ENCODE data around the gene SSTR3. TPM values are rescaled to one million over a fixed set of nuclear protein-coding genes. Genes with fewer than 3 reads are reported as not detected.

The SSTR3 gene
- total and polyA plus RNA-seq, 2 of the 13 experiments (the other 11 are each of a cell fraction or from before 2014, with no cell fraction given), result 0.08 to 0.64 TPM

DNA sequence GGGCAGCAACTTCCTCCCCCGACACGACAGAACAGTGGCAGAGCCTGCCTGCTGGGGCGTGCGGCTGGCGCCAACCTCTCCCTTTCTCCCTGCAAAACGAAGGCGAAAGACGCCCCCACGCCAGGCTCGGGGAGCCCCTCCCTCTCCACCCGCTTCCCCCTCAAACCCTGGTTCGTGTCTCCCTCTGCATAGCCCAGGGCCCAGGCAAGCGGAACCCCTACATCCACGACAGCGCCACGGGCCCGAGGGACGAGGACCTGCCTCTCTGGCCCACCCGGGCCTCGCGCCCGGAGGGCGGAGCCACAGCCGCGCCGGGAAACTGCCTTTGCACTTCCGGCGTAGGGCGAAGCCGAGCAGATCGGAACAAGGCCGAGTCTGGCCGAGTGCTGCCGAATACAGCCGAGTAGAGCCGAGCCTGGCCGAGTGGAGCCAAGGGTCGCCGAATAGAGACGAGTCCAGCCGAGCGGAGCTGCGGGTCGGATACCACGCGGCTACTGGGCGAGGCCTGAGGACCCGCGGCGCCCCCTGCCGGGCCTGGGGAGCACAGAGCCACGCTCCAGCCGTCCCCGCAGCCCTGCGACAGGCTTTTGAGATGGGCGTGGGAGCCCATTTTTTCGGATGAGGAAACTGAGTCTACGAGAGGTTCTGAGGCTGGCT lies 13.0 kb downstream of the SSTR3 start (continued):
- TF ChIP-seq, protein P1, sequence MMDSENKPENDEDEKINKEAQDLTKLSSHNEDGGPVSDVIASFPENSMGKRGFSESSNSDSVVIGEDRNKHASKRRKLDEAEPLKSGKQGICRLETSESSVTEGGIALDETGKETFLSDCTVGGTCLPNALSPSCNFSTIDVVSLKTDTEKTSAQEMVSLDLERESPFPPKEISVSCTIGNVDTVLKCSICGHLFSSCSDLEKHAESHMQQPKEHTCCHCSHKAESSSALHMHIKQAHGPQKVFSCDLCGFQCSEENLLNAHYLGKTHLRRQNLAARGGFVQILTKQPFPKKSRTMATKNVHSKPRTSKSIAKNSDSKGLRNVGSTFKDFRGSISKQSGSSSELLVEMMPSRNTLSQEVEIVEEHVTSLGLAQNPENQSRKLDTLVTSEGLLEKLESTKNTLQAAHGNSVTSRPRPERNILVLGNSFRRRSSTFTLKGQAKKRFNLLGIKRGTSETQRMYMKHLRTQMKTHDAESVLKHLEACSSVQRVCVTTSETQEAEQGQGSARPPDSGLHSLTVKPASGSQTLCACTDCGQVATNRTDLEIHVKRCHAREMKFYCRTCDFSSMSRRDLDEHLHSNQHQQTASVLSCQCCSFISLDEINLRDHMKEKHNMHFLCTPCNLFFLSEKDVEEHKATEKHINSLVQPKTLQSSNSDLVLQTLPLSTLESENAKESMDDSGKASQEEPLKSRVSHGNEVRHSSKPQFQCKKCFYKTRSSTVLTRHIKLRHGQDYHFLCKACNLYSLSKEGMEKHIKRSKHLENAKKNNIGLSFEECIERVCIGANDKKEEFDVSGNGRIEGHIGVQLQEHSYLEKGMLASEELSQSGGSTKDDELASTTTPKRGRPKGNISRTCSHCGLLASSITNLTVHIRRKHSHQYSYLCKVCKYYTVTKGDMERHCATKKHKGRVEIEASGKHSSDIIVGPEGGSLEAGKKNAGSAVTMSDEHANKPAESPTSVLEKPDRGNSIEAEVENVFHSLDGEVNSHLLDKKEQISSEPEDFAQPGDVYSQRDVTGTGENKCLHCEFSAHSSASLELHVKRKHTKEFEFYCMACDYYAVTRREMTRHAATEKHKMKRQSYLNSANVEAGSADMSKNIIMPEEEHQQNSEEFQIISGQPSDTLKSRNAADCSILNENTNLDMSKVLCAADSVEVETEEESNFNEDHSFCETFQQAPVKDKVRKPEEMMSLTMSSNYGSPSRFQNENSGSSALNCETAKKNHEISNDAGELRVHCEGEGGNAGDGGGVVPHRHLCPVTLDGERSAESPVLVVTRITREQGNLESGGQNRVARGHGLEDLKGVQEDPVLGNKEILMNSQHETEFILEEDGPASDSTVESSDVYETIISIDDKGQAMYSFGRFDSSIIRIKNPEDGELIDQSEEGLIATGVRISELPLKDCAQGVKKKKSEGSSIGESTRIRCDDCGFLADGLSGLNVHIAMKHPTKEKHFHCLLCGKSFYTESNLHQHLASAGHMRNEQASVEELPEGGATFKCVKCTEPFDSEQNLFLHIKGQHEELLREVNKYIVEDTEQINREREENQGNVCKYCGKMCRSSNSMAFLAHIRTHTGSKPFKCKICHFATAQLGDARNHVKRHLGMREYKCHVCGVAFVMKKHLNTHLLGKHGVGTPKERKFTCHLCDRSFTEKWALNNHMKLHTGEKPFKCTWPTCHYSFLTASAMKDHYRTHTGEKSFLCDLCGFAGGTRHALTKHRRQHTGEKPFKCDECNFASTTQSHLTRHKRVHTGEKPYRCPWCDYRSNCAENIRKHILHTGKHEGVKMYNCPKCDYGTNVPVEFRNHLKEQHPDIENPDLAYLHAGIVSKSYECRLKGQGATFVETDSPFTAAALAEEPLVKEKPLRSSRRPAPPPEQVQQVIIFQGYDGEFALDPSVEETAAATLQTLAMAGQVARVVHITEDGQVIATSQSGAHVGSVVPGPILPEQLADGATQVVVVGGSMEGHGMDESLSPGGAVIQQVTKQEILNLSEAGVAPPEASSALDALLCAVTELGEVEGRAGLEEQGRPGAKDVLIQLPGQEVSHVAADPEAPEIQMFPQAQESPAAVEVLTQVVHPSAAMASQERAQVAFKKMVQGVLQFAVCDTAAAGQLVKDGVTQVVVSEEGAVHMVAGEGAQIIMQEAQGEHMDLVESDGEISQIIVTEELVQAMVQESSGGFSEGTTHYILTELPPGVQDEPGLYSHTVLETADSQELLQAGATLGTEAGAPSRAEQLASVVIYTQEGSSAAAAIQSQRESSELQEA (CRISPR knock-in tag; IDR thresholded peaks at IDR 0.05; ENCODE audit: not compliant biosample characterization), result peak; percentile 84
- TF ChIP-seq, protein P2, sequence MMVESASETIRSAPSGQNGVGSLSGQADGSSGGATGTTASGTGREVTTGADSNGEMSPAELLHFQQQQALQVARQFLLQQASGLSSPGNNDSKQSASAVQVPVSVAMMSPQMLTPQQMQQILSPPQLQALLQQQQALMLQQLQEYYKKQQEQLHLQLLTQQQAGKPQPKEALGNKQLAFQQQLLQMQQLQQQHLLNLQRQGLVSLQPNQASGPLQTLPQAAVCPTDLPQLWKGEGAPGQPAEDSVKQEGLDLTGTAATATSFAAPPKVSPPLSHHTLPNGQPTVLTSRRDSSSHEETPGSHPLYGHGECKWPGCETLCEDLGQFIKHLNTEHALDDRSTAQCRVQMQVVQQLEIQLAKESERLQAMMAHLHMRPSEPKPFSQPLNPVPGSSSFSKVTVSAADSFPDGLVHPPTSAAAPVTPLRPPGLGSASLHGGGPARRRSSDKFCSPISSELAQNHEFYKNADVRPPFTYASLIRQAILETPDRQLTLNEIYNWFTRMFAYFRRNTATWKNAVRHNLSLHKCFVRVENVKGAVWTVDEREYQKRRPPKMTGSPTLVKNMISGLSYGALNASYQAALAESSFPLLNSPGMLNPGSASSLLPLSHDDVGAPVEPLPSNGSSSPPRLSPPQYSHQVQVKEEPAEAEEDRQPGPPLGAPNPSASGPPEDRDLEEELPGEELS (CRISPR knock-in tag; IDR thresholded peaks at IDR 0.05), result peak; percentile 19; the same call in 1 of the 2 replicates
- TF ChIP-seq KDM4B (CRISPR knock-in tag; IDR thresholded peaks at IDR 0.05), result no peak
- TF ChIP-seq POLR2A (IDR thresholded peaks at IDR 0.05; ENCODE audit: insufficient read depth in 1 of 2, low read depth in 2 of 2, low read length in 2 of 2), result peak; percentile 81 to 96
- TF ChIP-seq, protein P3, sequence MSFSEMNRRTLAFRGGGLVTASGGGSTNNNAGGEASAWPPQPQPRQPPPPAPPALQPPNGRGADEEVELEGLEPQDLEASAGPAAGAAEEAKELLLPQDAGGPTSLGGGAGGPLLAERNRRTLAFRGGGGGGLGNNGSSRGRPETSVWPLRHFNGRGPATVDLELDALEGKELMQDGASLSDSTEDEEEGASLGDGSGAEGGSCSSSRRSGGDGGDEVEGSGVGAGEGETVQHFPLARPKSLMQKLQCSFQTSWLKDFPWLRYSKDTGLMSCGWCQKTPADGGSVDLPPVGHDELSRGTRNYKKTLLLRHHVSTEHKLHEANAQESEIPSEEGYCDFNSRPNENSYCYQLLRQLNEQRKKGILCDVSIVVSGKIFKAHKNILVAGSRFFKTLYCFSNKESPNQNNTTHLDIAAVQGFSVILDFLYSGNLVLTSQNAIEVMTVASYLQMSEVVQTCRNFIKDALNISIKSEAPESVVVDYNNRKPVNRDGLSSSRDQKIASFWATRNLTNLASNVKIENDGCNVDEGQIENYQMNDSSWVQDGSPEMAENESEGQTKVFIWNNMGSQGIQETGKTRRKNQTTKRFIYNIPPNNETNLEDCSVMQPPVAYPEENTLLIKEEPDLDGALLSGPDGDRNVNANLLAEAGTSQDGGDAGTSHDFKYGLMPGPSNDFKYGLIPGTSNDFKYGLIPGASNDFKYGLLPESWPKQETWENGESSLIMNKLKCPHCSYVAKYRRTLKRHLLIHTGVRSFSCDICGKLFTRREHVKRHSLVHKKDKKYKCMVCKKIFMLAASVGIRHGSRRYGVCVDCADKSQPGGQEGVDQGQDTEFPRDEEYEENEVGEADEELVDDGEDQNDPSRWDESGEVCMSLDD (CRISPR knock-in tag; IDR thresholded peaks at IDR 0.05; ENCODE audit: borderline replicate concordance), result 0 out of 2 replicates have a peak, but pooled peaks have one; percentile 21
- TF ChIP-seq NFKB2 (CRISPR knock-in tag; IDR thresholded peaks at IDR 0.05; ENCODE audit: borderline replicate concordance), result peak; percentile 88
- TF ChIP-seq, protein P4, sequence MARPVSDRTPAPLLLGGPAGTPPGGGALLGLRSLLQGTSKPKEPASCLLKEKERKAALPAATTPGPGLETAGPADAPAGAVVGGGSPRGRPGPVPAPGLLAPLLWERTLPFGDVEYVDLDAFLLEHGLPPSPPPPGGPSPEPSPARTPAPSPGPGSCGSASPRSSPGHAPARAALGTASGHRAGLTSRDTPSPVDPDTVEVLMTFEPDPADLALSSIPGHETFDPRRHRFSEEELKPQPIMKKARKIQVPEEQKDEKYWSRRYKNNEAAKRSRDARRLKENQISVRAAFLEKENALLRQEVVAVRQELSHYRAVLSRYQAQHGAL (CRISPR knock-in tag; IDR thresholded peaks at IDR 0.05; ENCODE audit: not compliant biosample characterization), result peak; percentile 22
- peak; percentile 73 for TF ChIP-seq MED1 (CRISPR knock-in tag; IDR thresholded peaks at IDR 0.05)
- TF ChIP-seq ZNF564 (CRISPR knock-in tag; IDR thresholded peaks at IDR 0.05), result no peak
- 0 out of 2 replicates have a peak, but pooled peaks have one; percentile 23 for TF ChIP-seq CREB1 (IDR thresholded peaks at IDR 0.05)
- TF ChIP-seq CREB1 (CRISPR knock-in tag; IDR thresholded peaks at IDR 0.05), result no peak
- no peak; the same call in 1 of the 2 replicates for TF ChIP-seq RXRA (CRISPR knock-in tag; IDR thresholded peaks at IDR 0.05)
- TF ChIP-seq, protein P5, sequence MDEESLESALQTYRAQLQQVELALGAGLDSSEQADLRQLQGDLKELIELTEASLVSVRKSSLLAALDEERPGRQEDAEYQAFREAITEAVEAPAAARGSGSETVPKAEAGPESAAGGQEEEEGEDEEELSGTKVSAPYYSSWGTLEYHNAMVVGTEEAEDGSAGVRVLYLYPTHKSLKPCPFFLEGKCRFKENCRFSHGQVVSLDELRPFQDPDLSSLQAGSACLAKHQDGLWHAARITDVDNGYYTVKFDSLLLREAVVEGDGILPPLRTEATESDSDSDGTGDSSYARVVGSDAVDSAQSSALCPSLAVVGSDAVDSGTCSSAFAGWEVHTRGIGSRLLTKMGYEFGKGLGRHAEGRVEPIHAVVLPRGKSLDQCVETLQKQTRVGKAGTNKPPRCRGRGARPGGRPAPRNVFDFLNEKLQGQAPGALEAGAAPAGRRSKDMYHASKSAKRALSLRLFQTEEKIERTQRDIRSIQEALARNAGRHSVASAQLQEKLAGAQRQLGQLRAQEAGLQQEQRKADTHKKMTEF (CRISPR knock-in tag; IDR thresholded peaks at IDR 0.05), result peak; percentile 91
- no peak for TF ChIP-seq SRSF4 (IDR thresholded peaks at IDR 0.05; ENCODE audit: low read depth, low read length, poor library complexity, severe bottlenecking)
